WTC11 (cell line): ENCODE measurements around the gene SDHAF4.

Source experiments
- TF ChIP-seq, protein P1 (sequence below): sonication (generic); formaldehyde crosslinking; IDR thresholded peaks from 2 replicates; pipeline ENCODE4 v1.8.0; 2022; ENCODE audit warnings: mild to moderate bottlenecking, missing genetic modification reagents
- TF ChIP-seq, protein P2 (sequence below): fragments of 200-600 bp; IDR thresholded peaks from 2 replicates; pipeline ENCODE4 v1.8.0; 2022; ENCODE audit warnings: antibody characterized with exemption

DNA sequence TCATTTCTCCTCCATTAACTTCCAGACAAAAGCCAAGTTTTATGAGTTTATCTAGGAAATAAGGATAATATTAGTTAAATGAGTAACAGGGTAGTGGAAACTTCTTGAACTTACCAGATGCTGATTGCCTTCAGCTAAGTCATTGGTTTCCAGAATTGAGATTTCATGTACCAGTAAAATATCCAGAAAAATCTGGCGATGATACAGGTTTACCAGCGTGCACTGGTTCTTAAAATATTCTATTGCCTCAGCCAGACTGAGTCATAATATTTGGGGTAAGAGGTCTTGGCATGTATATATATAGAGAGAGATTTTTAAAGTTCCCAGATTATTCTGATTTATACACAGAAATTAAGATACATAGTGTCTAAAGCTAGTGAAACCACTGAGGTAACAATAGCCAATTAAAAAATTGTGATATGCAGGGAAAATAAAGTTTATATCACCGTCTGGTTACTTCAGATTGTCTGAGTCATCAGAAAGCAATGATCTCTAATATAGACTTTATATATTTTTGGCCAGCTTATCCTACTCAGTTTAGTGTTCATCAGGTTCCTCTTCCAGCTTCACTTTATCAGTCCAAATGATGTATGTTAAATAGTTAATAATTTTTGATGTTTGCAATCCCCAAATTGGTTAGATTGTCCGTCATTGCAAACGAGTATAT, 39.5 kb upstream of the SDHAF4 start:
- TF ChIP-seq, protein P1, sequence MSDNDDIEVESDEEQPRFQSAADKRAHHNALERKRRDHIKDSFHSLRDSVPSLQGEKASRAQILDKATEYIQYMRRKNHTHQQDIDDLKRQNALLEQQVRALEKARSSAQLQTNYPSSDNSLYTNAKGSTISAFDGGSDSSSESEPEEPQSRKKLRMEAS (CRISPR knock-in tag), result no peak
- TF ChIP-seq, protein P2, sequence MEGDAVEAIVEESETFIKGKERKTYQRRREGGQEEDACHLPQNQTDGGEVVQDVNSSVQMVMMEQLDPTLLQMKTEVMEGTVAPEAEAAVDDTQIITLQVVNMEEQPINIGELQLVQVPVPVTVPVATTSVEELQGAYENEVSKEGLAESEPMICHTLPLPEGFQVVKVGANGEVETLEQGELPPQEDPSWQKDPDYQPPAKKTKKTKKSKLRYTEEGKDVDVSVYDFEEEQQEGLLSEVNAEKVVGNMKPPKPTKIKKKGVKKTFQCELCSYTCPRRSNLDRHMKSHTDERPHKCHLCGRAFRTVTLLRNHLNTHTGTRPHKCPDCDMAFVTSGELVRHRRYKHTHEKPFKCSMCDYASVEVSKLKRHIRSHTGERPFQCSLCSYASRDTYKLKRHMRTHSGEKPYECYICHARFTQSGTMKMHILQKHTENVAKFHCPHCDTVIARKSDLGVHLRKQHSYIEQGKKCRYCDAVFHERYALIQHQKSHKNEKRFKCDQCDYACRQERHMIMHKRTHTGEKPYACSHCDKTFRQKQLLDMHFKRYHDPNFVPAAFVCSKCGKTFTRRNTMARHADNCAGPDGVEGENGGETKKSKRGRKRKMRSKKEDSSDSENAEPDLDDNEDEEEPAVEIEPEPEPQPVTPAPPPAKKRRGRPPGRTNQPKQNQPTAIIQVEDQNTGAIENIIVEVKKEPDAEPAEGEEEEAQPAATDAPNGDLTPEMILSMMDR, result no peak
